Vagina (tissue), 2 donors: Measurements from ENCODE around the gene CDH4. TPM values are rescaled to one million over a fixed set of nuclear protein-coding genes. Genes with fewer than 3 reads are reported as not detected.

Experiments
- DNase-seq, 2 donors: peaks; one replicate each; pipeline ENCODE4 v3.0.0-alpha.2; 2017; ENCODE audit errors: extremely low spot score in 2 of 2
- H3K27ac ChIP-seq: fragments of 200-600 bp; sonication (generic); one replicate; pipeline ENCODE4 v1.5.1; 2019
- H3K27me3 ChIP-seq: fragments of 200-600 bp; sonication (generic); one replicate; pipeline ENCODE4 v1.5.1; 2019
- H3K36me3 ChIP-seq, 2 donors: fragments of 200-600 bp; sonication (generic); one replicate each; pipeline ENCODE4 v1.5.1; 2017 to 2019
- H3K4me1 ChIP-seq: fragments of 200-600 bp; sonication (generic); one replicate; pipeline ENCODE4 v1.5.1; 2019
- H3K4me3 ChIP-seq, 2 donors: fragments of 200-600 bp; sonication (generic); 1 replicate in 1 of 2; 2 replicates in 1 of 2; pipeline ENCODE4 v1.5.1; 2016 to 2019
- H3K9me3 ChIP-seq: fragments of 200-600 bp; sonication (generic); one replicate; pipeline ENCODE4 v1.5.1; 2019
- POLR2A ChIP-seq, 2 donors: fragments of 450-650 bp; IDR thresholded peaks; one replicate each; pipeline ENCODE4 v1.6.1; 2017; ENCODE audit warnings: antibody characterized with exemption in 2 of 2, mild to moderate bottlenecking in 2 of 2, moderate library complexity in 2 of 2
- POLR2AphosphoS5 ChIP-seq, 2 donors: sonication (generic); formaldehyde crosslinking; IDR thresholded peaks; one replicate each; pipeline ENCODE4 v1.9.0; 2017; ENCODE audit warnings: antibody characterized with exemption in 2 of 2, mild to moderate bottlenecking in 2 of 2, low read depth in 1 of 2; ENCODE audit not compliant: insufficient read depth in 1 of 2
- intact Hi-C: fragments of 100-400 bp; cut with DNase I; formaldehyde crosslinking; loops from one replicate; pipeline ENCODE4 v1.15.1; 2023
- total RNA-seq: library from RNA; depleted of rRNA; stranded (reverse); fragments of >200 nt; gene quantifications from one replicate; pipeline ENCODE4 v1.2.3, GENCODE V29; 2016
- TF ChIP-seq, protein P1 (sequence below), 3 experiments: fragments of 450-650 bp in 2 of 3; fragments of 200-600 bp in 1 of 3; sonication (generic) in 1 of 3; IDR thresholded peaks; one replicate each; pipeline ENCODE4 v1.5.1; 2017 to 2019; ENCODE audit warnings: antibody characterized with exemption in 3 of 3, mild to moderate bottlenecking in 2 of 3, moderate library complexity in 2 of 3

Gene CDH4
- total RNA-seq, 1 donor from 2014 or later = 0.25 TPM

DNA sequence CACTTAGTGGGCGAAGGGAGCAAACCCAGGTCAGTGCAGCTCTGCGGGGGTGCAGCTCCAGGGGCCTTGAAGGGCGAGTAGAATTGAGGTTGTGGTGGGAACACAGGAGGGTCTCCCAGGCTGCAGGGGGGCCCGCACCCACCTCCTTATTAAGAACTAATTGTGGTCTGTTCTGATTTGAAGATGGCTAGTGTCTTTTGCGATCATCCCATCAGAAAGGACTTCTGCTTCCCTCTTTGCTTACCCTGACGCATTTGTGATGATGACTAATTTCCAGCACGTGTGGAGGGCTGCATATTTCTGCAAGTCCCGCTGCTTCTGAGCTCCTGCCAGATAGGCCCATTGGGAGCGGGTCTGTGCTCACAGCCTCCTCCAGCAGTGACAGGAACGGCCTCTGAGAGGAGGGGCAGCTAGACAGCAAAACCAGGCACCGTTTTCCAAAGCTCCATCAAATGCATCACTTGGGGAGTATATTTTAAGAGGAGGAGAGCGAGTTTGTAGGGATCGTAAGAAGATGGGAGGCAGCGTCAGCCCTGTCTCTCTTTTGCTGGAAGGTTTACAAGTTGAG lies 268.9 kb downstream of the CDH4 start:
- H3K36me3 ChIP-seq = no peaks in the 10 kb centered on the region
- H3K4me3 ChIP-seq = no peak overlapping the region
- H3K9me3 ChIP-seq = no peaks in the 10 kb centered on the region
- TF ChIP-seq, protein P1, sequence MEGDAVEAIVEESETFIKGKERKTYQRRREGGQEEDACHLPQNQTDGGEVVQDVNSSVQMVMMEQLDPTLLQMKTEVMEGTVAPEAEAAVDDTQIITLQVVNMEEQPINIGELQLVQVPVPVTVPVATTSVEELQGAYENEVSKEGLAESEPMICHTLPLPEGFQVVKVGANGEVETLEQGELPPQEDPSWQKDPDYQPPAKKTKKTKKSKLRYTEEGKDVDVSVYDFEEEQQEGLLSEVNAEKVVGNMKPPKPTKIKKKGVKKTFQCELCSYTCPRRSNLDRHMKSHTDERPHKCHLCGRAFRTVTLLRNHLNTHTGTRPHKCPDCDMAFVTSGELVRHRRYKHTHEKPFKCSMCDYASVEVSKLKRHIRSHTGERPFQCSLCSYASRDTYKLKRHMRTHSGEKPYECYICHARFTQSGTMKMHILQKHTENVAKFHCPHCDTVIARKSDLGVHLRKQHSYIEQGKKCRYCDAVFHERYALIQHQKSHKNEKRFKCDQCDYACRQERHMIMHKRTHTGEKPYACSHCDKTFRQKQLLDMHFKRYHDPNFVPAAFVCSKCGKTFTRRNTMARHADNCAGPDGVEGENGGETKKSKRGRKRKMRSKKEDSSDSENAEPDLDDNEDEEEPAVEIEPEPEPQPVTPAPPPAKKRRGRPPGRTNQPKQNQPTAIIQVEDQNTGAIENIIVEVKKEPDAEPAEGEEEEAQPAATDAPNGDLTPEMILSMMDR (IDR thresholded peaks at IDR 0.05) = no peak
- TF ChIP-seq POLR2AphosphoS5 (IDR thresholded peaks at IDR 0.05; ENCODE audit: insufficient read depth in 1 of 2, low read depth in 1 of 2) = no peak
- TF ChIP-seq POLR2A (IDR thresholded peaks at IDR 0.05) = no peak
- H3K27ac ChIP-seq = no peak overlapping the region
- no peaks in the 10 kb centered on the region for H3K4me1 ChIP-seq
- intact Hi-C loops = no loop called here
- DNase-seq = no peak
- no peaks in the 10 kb centered on the region for H3K27me3 ChIP-seq

DNA sequence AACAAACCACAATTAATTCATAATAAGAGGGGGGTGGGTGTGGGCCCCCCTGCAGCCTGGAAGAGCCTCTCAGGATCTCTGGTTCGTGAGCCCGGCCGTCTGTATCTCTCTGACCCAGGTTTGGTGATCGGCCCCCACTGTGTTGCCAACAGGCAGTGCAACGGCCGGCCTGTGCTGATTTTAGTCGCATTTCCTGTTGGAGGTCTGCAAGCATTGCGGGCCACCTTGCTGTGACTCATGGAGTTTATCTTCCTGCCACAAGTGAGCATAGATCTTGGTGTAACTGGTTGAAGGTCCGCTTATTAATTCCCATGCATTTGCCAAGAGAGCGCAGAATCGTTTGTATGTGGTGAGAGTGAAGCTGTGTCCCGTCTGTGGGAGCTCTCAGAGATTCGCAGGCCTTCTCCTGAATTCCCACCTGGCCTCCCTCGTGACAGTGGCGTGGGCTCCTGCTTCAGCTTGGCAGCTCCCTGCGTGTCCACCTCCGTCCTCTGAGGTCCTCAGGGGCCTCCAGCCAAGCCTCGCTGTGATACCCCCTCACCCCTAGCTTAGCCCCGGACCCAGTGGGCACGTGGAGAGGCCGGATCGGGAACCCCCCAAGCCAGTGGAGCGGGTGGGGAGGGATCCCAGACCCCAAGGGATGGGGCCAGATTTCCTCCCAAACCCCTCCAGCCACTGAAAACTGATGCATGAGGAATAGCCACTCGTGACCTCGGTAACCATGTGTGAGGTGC lies 269.8 kb downstream of the CDH4 start:
- Histone ChIP-seq H3K9me3 (no peaks in the 10 kb centered on the region), H3K4me1 (no peaks in the 10 kb centered on the region), H3K27me3 (no peaks in the 10 kb centered on the region), H3K27ac (no peak overlapping the region), H3K4me3 (no peak overlapping the region), H3K36me3 (no peaks in the 10 kb centered on the region)
- no peak for DNase-seq
- intact Hi-C loops = no loop called here
- TF ChIP-seq POLR2AphosphoS5 (IDR thresholded peaks at IDR 0.05; ENCODE audit: insufficient read depth in 1 of 2, low read depth in 1 of 2) (no peak), POLR2A (IDR thresholded peaks at IDR 0.05) (no peak)
- TF ChIP-seq, protein P1 (IDR thresholded peaks at IDR 0.05) = no peak

DNA sequence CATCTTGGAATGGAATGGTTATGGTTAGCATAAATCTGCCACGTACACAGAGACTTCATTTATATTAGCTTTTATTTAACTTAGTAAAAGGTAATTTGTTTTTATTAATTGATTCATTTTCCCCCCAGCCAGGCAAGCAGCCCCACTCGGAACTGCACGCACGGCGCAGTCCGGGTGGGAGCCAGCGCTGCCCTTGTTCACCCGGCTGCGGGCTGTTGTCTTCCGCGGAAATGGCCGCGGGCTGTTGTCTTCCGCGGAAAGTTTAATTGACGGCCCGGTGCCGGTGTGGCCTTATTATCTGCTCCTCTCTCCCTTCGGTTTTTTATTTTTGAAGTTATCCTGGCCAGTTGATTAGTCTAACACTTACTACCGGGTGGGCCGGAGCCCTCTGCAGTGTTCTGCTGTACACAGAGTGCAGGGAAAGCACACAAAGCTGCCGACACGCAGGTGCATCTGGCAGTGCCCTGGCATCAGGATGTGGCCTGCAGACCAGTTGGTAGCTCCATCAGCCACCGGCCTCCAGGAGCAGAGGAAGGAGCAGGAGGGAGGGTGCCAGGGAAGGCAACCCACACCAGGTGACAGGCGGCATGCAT lies 270.5 kb downstream of the CDH4 start:
- Histone ChIP-seq H3K36me3 (no peaks in the 10 kb centered on the region), H3K4me1 (no peaks in the 10 kb centered on the region), H3K4me3 (no peak overlapping the region), H3K27me3 (no peaks in the 10 kb centered on the region), H3K27ac (no peak overlapping the region), H3K9me3 (no peaks in the 10 kb centered on the region)
- DNase-seq = no peak
- intact Hi-C loops = no loop called here
- TF ChIP-seq, protein P1 (IDR thresholded peaks at IDR 0.05) = no peak
- TF ChIP-seq POLR2A (IDR thresholded peaks at IDR 0.05) (no peak), POLR2AphosphoS5 (IDR thresholded peaks at IDR 0.05; ENCODE audit: insufficient read depth in 1 of 2, low read depth in 1 of 2) (no peak)

DNA sequence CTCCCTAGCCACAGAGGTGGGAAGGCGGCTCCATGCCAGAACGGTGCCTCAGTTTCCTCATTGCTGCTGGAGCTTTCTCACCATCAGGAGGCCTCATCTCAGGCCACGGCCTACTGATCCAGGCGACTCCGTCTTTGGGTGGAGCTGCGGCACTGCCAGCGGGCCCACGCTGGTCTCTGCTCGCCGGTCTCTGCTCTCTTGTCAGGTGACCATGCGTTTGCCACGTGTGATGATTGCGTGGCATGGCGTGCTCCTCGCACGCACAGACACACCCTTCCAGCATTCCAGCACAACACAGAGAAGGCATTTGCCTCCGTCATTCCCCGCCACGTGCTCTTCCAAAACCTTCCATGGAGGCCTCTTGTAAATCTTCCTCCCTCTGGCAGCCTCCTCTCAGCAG lies 271.1 kb downstream of the CDH4 start:
- no peaks in the 10 kb centered on the region for H3K9me3 ChIP-seq
- H3K36me3 ChIP-seq = no peaks in the 10 kb centered on the region
- no peak overlapping the region for H3K27ac ChIP-seq
- no peak for DNase-seq
- H3K4me1 ChIP-seq = no peaks in the 10 kb centered on the region
- TF ChIP-seq, protein P1 (IDR thresholded peaks at IDR 0.05) = no peak
- TF ChIP-seq POLR2A (IDR thresholded peaks at IDR 0.05) (no peak), POLR2AphosphoS5 (IDR thresholded peaks at IDR 0.05; ENCODE audit: insufficient read depth in 1 of 2, low read depth in 1 of 2) (no peak)
- no peaks in the 10 kb centered on the region for H3K27me3 ChIP-seq
- intact Hi-C loops = no loop called here
- no peak overlapping the region for H3K4me3 ChIP-seq
